Stimulated activated CD4-positive, alpha-beta T cell treated with anti-CD3 and anti-CD28 coated beads, Interleukin-1b, Interleukin-23, amount 100 ng/mL, for 48 hours (primary cell): Measurements from ENCODE around the gene KHDRBS2.

ENCODE experiments used
- DNase-seq: peaks from one replicate; pipeline ENCODE4 v3.0.0-alpha.2; 2020

The KHDRBS2 gene

DNA sequence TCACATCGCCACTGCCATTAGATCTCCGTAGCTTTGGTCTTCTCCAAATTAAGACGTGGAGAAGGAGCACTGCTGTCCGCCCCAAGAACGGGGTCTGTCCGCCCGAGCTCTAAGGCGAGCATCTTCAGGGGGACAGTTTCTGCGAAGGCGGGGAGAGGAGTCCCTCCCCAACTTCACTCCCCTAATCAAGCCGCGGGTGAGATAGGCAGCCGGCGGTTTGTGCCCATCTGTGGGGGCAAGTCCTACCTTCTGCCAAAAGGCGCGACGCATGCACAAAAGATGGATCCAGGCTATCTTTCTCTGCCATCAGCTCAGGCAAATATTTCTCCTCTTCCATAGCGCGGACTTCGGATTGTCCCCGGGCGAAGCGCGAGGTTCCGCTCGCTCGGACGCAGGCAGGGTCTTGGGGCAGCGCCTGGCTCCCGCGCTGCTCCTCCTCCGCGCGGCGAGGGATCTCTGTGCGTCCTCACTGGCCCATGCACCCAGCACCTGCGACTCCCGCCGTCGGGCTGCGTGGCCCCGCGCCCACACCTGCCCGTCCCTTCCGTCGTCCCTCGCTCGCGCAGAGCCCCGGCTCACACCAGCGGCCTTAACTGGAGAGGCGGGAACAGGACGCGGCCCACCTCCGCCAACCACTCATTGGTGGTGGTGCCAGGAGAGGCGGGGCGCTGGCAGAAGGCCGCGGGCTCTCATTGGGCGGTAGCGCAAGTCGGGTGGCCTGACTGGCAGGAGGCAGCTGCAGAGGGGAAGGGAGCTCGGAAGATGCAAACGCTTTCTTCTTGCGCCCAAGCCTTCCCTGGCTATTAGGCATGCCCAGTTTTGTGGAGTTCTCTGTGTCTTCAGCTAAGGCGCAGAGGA lies at the start of gene KHDRBS2:
KHDRBS2 (minus strand) TSS at position 614 of the 858 bp plus-strand sequence.
- peak; percentile 5 for DNase-seq

DNA sequence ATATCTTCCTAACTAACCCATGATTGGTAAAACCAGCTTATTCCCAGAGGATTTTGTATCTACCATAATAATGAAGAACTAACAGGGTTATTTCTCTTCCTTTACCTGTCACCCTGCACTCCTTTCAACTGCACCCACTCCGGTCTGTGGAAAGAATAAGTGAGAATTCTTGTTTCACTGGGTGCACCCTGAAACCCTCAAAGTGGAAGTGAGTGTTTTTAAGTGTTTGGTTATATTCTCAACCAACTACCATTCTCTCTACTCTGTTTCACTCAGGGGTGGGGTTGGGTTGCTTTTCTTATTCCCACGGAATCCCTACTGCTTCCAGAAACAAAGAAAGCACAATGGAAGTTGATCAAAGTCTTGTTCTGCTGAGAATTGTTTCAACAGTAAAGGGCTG lies 42.6 kb upstream of the KHDRBS2 start:
- no peak for DNase-seq

DNA sequence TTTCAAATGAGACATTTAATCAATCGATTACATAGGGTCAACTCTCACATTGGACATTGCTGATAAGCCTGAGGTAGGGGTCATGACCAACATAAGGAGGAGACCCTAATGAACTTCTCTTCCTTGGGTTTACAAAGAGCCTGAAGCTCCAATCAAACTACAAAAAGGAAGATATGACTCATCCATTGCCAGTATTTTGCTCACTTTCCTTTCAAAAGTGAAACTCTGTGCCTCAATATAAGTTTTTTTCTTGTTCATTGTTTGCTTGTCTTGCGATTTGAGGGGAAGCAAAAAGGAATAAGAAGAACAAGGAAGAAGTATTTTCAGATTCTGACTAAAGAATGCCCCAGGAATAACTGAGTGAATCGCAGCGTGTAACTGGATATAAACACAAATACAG lies 38.8 kb upstream of the KHDRBS2 start:
- DNase-seq = no peak

GRCh38 chr6:62323818-62324431 lies 37.9 kb upstream of the KHDRBS2 start:
- no peak for DNase-seq

DNA sequence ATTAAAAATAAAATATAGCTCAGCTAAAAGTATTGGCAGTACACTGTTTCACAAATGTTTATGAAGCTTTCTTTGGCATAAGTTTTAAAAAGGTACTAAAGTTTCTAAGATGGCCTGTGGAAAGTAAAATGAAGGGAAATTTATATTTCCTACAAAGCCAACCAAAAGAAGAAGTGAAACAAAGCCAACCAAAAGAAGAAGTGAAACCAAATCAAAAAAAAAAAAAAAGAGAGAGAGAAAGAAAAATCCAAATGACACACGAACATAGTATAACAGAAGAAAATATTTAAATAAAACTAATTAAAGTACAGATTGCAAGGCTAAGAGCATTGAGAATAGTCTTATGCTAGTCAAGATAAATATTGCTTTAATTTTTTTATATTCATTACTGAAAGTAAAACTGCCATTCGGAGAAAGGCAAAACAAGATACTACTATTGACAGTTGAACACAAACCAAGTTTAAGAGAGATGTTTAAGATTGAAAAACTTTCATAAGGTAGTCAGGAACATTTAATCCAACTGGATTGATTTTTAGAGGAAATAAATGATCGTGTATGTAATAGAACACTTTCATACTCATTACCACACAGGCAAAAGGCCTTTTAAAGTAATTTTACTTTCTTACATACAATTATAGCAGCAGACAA lies 12.8 kb upstream of the KHDRBS2 start:
- no peak for DNase-seq

- no peak for DNase-seq
Observed at GRCh38 chr6:62296541-62296940, 10.5 kb upstream of the KHDRBS2 start.

DNA sequence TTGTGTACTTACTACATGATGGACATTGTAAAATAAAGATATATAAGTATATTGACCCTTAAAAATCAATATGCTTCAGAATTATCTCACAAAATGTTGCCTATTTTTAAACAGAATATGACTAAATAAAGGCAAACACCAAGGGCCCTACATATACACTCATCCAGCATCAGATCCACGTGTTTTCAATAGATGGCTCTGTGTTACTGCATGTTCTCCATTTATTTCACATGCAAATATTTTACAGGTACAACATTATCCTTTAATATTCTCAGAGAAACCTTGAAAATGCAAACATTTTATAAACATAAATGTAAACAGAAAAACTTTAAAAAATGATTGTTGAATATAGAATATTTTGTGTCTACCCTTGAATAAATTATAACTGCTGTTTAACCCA lies 2.9 kb upstream of the KHDRBS2 start:
- DNase-seq = no peak

GRCh38 chr6:62288562-62288961 lies 2.5 kb upstream of the KHDRBS2 start:
- no peak for DNase-seq

GRCh38 chr6:62286470-62286843 lies 432 bp upstream of the KHDRBS2 start:
- DNase-seq = no peak

- DNase-seq = no peak
Observed at GRCh38 chr6:62284725-62285124, 1.3 kb downstream of the KHDRBS2 start.

DNA sequence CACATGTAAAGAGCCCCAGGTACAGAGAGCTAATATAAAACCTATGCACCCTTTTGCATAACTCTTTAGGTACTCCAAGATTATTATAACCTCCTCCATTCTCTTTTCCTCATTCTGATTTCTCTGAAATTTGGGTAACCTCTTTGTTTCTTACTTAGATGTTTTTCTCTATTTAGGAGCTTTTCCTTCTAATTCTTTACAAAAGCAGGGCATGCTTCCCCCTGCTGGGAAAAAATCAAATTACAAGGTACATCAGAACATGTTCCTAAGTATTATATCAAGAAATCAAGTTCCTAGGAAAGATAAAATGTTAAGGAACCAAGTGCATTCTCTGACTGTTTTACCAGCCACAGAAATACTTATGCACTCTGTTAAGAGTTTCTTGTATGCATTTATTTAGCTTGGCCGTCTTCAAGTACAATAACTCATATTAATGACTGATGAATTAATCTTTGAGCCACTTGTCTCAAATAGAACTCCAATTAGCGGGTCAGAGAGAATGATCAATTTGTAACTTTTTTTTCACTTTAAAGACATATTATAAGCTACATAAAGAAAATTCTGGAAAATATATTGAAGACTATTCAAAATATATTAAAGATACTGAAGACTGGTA lies 2.1 kb downstream of the KHDRBS2 start:
- DNase-seq = no peak

- no peak for DNase-seq
Observed at GRCh38 chr6:62283365-62283764, 2.7 kb downstream of the KHDRBS2 start.

- DNase-seq = no peak
Observed at GRCh38 chr6:62280099-62280498, 5.9 kb downstream of the KHDRBS2 start.

DNA sequence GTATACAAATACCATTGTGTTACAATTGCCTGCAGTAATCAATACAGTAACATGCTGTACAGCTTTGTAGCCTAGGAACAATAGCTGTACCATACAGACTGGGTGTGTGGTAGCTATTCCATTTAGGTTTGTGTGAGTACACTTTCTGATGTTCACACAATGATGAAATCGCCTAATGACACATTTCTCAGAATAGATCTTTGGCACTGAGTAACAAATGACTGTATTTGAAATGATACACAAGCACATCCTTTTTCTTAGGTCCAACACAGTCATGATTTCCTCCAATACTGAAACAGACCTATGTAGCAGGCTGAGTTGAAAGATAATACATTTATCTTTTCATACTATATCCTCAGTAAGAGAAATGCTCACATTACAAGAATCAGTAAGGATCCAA lies 13.9 kb downstream of the KHDRBS2 start:
- DNase-seq = no peak

DNA sequence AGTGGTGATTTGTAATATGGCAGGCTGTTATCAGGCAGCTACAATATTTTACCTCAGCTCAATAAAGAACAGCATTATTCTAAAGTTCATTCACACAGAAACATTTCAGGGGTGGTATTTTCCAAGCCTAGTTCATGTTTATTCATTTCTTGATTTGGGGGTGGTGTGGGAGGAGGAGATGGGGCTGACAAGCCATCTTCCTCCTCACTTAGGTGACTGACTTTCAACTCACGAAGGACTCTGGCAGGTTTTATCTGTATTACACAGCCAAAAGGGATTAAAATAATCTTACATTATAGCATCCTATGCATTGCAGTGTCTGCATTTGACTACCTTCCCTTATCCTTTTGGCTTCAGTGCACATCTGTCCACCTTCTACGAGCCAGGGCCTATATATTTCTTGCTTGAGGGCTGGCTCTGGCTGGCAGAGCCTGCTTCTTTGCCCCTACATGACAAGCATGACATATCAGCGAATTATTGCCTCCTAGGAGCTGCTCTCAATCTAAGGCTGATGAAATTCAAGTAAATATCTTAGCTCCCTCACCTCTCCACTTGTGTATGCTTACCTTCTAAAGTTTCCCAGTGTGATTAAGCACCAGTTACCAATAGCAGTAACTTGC lies 20.0 kb downstream of the KHDRBS2 start:
- no peak for DNase-seq

- DNase-seq = no peak
Observed at GRCh38 chr6:62262283-62262682, 23.7 kb downstream of the KHDRBS2 start.

- no peak for DNase-seq
Observed at GRCh38 chr6:62246087-62246486, 39.9 kb downstream of the KHDRBS2 start.

- no peak for DNase-seq
Observed at GRCh38 chr6:62236784-62237183, 49.2 kb downstream of the KHDRBS2 start.

- no peak for DNase-seq
Observed at GRCh38 chr6:62229231-62229630, 56.8 kb downstream of the KHDRBS2 start.

DNA sequence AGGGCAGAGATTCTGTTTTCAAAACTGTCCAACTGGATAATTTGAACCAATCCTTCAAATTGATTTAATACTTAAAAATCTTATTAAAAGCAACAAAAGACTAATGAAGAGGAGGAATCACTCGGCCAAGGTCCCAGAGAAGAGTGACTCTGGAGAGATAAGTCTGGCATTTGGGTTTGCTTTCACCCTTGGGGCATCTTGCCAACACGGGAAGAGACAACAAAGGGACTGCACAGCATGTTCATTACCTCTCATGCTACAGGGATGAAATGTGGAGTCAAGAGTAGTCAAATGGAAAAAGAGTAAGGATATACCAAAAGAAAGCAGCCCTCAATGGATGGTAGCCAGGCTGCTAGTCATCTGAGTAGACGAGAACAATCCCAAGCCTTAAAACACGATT lies 68.2 kb downstream of the KHDRBS2 start:
- DNase-seq = no peak

GRCh38 chr6:62202078-62202477 lies 83.9 kb downstream of the KHDRBS2 start:
- DNase-seq = no peak

DNA sequence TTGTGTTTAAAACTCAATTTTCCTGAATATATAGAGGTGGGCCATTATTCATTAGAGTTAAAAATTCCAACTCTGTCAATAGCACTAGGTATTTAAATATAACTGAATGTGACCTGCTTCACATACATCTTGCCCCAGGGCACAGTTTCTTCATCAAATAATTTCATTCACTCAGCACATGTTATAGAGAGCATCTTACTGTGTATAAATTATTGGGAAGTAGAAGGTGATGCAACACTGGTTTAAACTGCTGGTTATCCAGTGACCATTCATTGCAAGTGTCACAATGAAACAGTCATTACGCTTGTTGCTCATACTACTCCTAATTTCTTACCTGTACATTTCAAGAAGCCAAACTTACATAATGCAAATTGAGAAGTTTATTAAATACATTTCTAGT lies 93.4 kb downstream of the KHDRBS2 start:
- DNase-seq = no peak

GRCh38 chr6:62175195-62175594 lies 110.8 kb downstream of the KHDRBS2 start:
- DNase-seq = no peak
